ENCODE data around the gene ROR2.

DNA sequence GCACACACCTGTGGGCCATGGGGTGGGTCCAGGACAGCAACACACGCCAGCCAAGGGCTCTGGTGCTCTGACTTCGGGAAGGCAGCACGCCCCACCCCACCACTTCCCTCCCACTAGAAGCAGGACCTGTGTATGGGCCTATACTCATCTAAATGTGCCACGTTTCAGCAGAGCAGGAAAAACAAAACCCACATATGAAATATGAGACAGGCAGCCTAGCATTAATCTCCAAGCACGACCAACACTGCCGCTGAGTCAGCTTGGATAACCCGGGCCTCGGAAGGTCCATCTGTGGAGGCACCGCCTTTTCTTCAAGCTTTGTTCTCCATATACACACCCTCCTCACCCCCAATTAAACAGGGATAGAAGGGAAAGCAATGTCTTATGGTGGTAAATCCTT is 203.1 kb downstream of the ROR2 start:
- TF ChIP-seq ZFP62 (CRISPR knock-in tag; IDR thresholded peaks at IDR 0.05), result no peak
- TF ChIP-seq POLR2A (IDR thresholded peaks at IDR 0.05; ENCODE audit: insufficient read depth in 1 of 2, low read depth in 2 of 2, low read length in 2 of 2), result no peak
- no peak for TF ChIP-seq HNF4A (CRISPR knock-in tag; IDR thresholded peaks at IDR 0.05)
- no peak for TF ChIP-seq EZH2 (conservative IDR thresholded peaks at IDR 0.05; ENCODE audit: low read depth, low read length)
- no peak for TF ChIP-seq SMAD3 (CRISPR knock-in tag; IDR thresholded peaks at IDR 0.05)
- TF ChIP-seq NCOR1 (IDR thresholded peaks at IDR 0.05; ENCODE audit: borderline replicate concordance, low read length), result no peak
- no peak for TF ChIP-seq CTCF (CRISPR knock-in tag; IDR thresholded peaks at IDR 0.05)
- no peak for TF ChIP-seq NFYB (CRISPR knock-in tag; IDR thresholded peaks at IDR 0.05)
- TF ChIP-seq KMT2B (CRISPR knock-in tag; IDR thresholded peaks at IDR 0.05), result no peak
- no peak for TF ChIP-seq JUND (CRISPR knock-in tag; IDR thresholded peaks at IDR 0.05)
- TF ChIP-seq ATF7 (IDR thresholded peaks at IDR 0.05), result no peak
- no peak for TF ChIP-seq ATF7 (CRISPR knock-in tag; IDR thresholded peaks at IDR 0.05)
- no peak for TF ChIP-seq SOX5 (CRISPR knock-in tag; IDR thresholded peaks at IDR 0.05; ENCODE audit: borderline replicate concordance)
